ENCODE data around the gene SCAF1.
"Not testable (repeated sequence)": the region's sequence is repeated elsewhere in the genome, so short reads cannot be mapped to it uniquely, and the experiment has no call there.

The SCAF1 gene

GRCh38 chr19:49624967-49625910 is 16.8 kb upstream of the SCAF1 start:
- no peak overlapping the region for H3K27ac ChIP-seq
- TF ChIP-seq CTCF (conservative IDR thresholded peaks at IDR 0.05), result no peak

GRCh38 chr19:49626226-49626625 is 15.8 kb upstream of the SCAF1 start:
- TF ChIP-seq CTCF (conservative IDR thresholded peaks at IDR 0.05), result no peak
- H3K27ac ChIP-seq, result no peak overlapping the region

- H3K27ac ChIP-seq, result peak overlapping the region; percentile 80
- TF ChIP-seq CTCF (conservative IDR thresholded peaks at IDR 0.05), result no peak
Measured at GRCh38 chr19:49629659-49630058, 12.3 kb upstream of the SCAF1 start.

GRCh38 chr19:49631014-49631588 is 10.9 kb upstream of the SCAF1 start:
- H3K27ac ChIP-seq, result peak overlapping the region; percentile 80
- TF ChIP-seq CTCF (conservative IDR thresholded peaks at IDR 0.05), result no peak

- TF ChIP-seq CTCF (conservative IDR thresholded peaks at IDR 0.05), result no peak
- H3K27ac ChIP-seq, result peak overlapping the region; percentile 80
Measured at GRCh38 chr19:49631610-49632192, 10.3 kb upstream of the SCAF1 start.

GRCh38 chr19:49632576-49632975 is 9.4 kb upstream of the SCAF1 start:
- H3K27ac ChIP-seq, result no peak overlapping the region
- no peak for TF ChIP-seq CTCF (conservative IDR thresholded peaks at IDR 0.05)

GRCh38 chr19:49633273-49633672 is 8.7 kb upstream of the SCAF1 start:
- not testable (repeated sequence) for H3K27ac ChIP-seq

All from VCaP (cell line).